ENCODE results near the gene CAP2. TPM values are rescaled to one million over a fixed set of nuclear protein-coding genes. Genes with fewer than 3 reads are reported as not detected.

The CAP2 gene, protein sequence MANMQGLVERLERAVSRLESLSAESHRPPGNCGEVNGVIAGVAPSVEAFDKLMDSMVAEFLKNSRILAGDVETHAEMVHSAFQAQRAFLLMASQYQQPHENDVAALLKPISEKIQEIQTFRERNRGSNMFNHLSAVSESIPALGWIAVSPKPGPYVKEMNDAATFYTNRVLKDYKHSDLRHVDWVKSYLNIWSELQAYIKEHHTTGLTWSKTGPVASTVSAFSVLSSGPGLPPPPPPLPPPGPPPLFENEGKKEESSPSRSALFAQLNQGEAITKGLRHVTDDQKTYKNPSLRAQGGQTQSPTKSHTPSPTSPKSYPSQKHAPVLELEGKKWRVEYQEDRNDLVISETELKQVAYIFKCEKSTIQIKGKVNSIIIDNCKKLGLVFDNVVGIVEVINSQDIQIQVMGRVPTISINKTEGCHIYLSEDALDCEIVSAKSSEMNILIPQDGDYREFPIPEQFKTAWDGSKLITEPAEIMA
- total RNA-seq: not detected

DNA sequence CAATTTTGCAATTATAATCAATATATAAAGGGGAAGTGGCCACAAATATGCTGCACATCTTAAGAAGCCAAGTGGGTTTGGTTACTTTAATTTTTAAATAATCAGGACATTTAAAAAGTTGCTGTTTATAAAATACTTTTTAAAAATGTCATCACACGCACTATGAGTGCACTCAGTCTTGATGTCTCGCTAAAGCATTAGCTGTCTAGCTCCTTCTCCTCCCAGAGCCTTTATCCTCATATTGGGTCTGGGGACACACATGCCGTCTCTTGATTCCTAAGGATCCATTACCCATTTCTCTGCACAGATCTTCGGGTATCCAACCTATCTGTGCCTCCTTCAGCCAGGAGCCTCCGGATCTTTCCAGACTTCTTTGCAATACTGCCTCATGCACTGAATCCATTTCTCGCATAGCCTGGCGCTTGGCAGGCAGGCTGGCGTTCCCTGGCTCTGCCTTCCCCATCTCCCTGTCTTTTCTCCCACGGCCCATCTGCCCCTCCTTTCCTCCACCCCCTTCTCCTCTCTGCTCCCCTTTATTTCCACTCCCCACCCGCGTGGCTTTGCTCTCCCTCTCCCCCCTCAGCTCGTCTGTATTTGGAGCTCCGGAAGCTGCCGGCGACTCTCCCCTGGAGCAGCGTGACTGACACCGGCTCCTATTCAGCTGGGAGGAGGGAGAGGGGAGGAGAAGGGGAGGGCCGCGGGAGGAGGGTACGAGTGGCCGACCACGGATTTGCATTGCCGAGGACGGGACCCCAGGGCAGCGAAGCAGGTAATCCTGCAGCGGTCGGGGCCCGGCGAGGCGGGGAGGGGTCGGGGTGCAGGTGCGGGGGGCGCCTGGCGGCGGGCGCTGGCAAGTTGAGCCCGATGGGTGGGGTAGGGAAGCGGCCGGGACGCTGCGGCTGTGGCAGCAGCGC, at the start of gene CAP2:
CAP2 (plus strand) TSS at position 618 of the 914 bp plus-strand sequence. CDS start 27,961 bp downstream, outside the sequence.
- DNase-seq: no peak

GRCh38 chr6:17347012-17347411, 46.4 kb upstream of the CAP2 start:
- DNase-seq: no peak

DNA sequence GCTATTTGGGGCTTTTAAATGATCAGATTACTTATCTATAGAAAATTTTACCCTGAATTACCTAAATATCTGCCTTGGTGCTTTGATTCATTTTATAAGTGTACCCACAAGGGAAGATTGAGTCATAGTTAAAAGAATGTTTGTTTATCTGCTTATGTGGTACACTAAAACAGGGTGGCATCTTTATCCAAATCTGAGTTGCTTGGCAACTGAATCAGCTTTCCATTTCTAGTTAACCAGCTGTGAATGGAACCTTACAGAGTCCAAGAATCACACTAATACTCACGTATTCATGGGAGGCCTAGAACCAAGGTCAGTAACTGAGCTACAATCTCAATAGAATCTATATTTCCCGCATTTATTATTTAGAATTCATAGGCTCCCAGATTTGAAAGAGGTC, 44.0 kb upstream of the CAP2 start:
- DNase-seq: no peak

GRCh38 chr6:17352302-17352701, 41.1 kb upstream of the CAP2 start:
- no peak for DNase-seq

DNA sequence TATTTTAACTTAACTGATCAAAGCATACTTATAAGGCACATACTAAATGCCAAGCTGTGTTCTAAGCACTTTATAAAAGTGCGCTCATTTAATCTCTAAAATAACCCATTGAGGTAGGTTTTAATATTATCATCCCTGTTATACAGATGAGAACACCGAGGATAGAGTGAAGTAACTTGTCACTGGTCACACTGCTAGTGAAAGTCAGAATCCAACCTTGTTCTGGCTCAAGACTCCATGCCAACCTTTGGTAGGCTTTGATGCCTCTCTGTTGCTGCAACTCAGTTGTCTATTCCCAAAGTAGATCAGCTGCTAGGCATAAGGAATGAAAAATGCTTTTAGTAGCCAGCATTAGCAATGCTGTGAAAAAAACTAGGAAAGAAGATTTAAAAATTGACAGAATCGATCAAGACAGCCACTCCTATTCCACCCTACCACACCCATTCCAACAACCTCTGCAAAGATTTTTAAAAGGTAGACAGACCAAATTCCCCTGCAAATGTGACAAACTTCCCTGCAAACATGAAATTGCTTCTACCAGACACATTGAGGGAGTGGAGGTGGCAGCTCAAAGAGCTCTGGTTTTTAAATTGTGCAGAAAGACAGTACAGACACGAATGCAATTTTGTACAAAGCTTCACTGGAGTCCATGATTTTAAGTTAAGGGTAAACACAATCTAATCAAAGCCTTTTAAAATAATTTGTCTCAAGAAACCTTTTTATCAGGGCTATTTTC, 39.8 kb upstream of the CAP2 start:
- no peak for DNase-seq

DNA sequence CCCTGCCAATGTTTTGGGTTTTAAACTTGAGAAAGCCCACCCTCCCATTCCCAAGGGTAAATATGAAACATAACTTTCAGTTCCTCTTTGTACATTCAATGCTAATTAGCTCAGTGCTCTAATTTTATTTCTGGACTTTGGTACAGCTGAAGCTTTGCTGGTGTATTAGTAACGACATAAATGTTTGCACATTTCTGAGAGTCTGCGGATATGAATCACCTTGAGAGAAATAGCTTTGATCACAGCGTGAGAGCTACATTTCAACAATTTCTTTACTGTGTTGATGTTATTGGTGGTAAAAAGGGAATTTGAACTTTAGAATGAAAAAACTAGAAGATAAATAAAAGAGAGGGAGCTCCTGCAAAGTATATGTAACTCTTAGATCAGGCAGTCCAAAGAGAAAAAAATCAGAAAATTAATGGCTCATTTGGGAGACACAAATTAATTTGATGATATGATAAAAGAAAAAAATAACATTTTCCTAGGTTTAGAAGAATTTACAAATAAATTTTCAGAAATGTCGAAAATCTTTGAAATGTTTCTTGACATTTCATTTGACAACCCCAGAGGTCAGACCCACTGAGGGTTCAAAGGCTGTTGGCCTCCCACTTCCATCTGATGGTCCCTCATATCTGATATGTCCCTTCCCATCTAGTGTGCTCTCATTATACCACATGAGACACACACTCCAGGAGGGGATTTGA, 38.5 kb upstream of the CAP2 start:
- DNase-seq: no peak

DNA sequence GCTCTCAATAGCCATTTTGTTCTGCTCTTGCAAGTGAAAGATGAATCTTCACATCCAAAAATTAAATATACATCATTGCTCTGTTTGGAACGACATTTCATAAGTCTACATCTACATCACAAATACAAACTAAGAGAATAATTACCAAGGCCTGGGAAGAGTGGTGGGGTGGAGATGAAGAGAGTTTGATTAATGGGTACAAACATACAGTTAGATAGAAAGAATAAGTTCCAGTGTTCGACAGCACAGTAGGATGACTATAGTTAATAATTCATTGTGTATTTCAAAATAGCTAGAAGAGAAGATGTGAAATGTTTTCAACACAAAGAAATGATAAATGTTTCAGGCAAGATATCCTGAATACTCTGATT, 38.0 kb upstream of the CAP2 start:
- DNase-seq: no peak

DNA sequence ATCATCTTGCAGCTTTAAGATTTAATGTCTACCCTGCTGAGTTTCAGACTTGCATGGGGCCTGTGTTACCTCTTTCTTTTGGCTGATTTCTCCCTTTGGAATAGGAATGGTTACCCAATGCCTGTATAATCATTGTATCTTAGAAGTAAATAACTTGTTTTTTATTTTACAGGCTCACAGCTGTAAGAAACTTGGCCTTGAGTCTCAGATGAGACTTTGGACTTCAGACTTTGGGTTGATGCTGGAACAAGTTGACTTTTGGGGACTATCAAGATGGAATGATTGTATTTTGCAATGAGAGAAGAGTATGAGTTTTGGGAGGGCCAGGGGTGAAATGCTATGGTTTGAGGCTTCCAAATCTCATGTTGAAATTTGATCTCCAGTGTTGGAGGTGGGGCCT, 34.9 kb upstream of the CAP2 start:
- DNase-seq: no peak

- DNase-seq: no peak
These were observed 32.8 kb upstream of the CAP2 start for GRCh38 chr6:17360564-17360963.

DNA sequence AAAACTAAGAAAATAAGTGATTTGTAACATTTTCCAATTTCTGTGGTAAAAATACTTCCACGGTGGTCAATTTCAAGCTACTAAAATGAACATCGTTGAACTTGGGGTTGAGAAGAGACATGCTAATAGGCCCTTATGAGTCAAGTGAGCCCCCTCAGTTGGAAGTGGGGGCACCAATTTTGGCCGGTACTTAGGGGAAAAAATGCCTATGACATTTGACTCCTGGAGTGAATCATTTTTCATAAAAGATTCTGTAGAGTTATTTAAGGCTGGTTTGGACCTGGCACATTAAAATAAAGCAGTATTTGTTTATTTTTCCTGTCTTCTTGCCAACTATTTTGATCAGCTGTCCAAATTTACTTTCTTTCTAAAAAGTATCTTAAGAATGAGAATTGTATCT, 32.4 kb upstream of the CAP2 start:
- DNase-seq: no peak

GRCh38 chr6:17365961-17366360, 27.4 kb upstream of the CAP2 start:
- DNase-seq: no peak

GRCh38 chr6:17367868-17368267, 25.5 kb upstream of the CAP2 start:
- no peak for DNase-seq

DNA sequence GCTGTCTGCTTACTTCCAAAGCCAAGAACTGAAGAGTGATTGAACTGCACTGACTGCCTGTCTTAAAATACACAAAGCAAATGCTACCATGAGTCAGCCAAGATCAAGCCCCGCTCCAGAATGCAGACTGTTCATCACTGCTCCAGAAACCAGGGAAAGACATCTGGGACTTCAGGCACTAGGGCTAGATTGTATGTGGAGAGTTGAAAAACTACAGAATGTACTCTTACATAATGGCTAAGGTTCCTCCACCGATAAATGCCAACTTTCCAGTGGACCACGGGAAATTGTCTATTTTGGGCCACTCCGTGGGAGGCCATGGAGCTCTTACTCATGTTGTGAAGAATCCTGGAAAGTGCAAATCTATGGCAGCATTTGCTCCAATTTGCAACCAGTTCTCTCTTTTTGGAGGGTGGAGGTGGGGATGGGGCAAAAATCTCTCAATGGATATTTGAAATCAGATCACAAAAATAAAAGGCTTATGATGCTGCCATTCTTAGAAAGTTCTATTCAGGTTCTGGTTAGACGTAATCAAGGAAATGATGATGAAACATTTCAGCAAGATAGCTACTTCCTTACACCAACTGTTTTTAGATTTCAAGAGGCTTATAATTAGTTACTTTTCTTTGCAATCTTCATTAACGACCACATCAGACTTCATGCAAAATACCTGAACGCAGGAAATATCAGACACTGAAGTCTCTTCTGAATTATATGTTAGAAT, 11.8 kb upstream of the CAP2 start:
- no peak for DNase-seq

DNA sequence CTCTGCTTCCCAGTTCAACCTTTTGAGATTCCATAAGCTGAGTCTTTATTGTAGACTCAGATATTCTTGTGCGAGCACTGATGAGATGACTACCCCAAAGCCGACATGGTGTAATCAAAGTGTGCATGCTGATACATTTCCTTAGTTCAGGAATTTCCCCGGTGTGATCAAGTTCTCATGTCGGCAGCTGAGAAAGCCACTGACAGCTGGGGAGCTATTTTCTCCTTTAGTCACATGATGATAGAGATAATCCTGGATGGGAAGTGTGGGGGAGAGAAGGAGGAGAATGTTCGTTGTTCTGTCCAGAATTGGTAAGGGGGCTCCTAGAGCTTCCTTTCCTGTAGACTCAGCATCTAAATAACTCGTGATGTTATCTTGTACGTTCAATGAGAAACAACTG, 7.7 kb upstream of the CAP2 start:
- no peak for DNase-seq

DNA sequence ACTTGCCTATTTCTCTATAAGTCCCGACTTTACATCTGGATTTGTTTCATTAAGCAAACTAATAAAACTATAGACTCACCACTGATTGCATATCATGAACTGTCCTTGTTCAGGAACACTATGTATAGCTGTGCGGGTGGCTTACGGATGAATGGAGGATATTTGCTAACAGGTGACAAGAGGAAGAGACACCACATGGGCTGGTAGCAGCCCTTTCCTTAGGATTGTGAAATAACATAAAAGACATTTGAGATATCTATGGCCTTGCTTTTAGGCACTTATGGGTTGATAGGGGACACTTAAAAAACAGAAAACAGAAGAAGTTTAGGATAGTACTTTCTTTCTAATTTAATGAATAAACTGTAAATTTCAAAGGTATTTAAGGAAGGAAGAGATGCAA, 5.0 kb upstream of the CAP2 start:
- DNase-seq: no peak

DNA sequence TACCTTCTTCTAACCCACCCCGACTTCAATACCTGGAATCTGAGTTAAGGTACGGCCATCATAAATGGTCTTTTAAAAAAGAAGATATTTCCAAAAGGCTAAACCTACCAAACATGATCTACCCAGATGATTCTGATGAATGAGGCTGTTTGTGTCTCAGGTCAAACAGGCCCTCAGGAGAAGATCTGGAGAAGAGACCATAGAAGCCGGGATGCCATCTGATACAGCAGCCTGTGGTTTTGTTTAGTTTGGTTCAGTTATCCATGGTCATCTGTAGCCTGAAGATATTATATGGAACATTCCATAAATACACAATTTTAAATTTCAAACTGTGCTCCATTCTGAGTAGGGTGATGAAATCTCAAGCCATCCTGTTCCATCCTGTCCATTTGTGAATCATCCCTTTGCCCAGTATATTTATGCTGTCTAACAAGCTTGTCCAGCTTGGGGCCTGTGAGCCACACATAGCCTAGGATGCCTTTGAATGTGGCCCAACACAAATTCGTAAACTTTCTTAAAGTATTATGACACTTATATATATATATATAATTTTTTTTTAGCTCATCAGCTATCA, 4.0 kb upstream of the CAP2 start:
- no peak for DNase-seq

DNA sequence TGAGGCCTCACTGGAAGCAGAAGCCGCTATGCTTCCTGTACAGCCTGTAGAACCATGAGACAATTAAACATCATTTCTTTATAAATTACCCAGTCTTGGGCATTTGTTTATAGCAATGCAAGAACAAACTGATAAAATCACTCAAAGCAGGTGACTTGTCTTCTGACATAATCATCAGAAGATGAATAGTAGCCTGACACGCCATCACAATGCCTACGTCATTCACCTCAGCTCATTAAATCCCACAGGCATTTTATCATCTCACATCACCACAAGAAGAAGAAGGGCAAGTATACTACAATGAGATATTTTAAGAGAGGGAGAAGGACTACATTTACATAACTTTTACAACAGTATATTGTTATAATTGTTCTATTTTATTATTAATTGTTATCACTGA, 3.1 kb upstream of the CAP2 start:
- no peak for DNase-seq

- no peak for DNase-seq
These were observed 1.4 kb upstream of the CAP2 start for GRCh38 chr6:17391976-17392375.

DNA sequence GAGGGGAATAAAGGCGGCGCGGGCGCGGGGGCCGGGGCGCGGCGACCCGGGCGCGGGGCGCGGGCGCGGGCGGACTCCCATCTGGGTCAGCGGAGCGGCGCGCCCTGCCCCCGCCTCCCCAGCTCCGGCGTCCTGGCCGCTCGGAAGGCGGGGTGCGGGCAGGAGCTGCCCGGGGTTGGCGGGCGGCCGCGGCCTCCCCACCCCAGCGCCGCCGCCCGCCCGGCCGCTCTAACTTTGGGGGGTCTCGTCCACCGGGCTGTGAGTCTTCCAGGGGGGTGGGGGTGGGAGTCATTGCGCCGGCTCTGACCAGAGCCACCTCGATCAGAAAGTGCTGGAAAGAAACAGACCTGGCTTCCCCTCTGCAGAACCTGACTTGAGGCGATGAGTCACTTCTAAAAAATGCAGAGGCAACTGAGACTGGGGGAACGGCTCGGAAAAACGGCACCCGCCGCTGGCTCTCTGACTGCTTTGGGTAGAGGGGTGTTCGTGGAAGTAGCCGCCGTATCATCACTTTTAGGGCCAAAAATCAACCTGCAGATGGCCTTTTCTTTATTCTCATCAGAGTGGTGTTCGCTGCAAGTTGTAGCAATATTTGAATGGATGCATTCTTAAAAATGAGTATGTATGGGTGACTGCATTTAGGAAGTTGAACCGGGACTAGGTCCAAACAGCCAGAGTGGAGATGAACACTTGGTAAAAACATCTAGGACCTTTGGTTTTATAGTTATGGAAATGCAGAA, 667 bp downstream of the CAP2 start:
- no peak for DNase-seq

DNA sequence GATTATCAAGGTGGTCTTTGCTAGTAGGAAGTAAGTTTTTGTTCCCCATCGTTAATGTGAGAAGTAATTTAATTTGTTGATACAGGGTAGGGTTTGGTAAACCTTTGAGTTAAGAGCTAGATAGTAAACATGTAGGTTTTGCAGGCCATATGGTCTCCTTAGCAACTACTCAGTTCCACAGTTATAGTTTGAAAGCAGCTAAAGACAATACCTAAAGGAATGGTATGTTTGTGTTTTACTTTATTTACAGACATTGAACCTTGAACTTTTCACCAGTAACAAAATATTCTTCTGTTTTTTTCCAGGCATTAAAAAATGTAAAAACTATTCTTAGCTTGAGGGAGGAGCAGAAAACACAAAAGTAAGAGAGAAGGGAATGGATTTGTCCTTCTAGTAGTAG, 1.7 kb downstream of the CAP2 start:
- DNase-seq: no peak

GRCh38 chr6:17396256-17396655, 2.9 kb downstream of the CAP2 start:
- no peak for DNase-seq

Measured in effector CD4-positive, alpha-beta T cell (primary cell).